ENCODE measurements around the gene CMTM7.

The CMTM7 gene, protein sequence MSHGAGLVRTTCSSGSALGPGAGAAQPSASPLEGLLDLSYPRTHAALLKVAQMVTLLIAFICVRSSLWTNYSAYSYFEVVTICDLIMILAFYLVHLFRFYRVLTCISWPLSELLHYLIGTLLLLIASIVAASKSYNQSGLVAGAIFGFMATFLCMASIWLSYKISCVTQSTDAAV

DNA sequence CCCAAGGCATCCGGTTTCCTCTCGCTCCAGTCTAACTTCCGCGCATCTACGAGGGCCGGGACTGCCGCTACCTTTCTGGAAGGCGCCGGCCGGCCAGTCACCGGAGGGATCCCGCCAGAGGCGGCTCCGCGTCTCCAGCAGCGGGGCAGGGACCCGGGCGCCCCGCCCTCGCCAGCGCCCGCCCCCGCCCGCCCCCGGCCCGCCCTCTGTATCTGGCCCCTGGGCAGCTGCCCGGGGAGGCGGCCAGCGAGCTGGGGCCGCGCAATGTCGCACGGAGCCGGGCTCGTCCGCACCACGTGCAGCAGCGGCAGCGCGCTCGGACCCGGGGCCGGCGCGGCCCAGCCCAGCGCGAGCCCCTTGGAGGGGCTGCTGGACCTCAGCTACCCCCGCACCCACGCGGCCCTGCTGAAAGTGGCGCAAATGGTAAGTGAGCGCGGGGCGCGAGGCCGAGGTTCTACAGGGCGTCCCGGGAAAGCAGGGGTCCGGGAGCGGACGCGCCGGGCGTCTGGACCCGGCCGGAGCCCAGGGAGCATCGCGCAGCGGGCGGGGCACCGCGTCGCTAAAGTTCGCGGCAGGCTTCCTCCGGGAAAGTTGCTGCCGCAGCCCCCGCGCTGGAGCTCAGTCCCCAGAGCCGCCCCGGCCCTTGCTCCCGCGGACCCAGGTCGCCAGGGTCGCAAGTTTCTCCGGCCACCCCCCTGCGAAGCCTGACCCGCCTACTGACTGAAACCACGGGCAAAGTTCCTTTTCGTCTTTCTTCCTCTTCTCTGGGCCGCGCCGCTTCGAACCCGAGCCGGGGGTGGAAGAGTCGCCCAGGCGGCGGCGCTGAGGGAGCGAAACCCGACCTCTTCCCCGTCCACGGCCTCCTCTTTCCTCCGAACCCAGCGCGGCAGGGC lies at the start of gene CMTM7:
Gene CMTM7 (plus strand): TSS at position 211 of the 893 bp plus-strand sequence. CDS start 54 bp downstream, at position 265.
- no peak for DNase-seq

DNA sequence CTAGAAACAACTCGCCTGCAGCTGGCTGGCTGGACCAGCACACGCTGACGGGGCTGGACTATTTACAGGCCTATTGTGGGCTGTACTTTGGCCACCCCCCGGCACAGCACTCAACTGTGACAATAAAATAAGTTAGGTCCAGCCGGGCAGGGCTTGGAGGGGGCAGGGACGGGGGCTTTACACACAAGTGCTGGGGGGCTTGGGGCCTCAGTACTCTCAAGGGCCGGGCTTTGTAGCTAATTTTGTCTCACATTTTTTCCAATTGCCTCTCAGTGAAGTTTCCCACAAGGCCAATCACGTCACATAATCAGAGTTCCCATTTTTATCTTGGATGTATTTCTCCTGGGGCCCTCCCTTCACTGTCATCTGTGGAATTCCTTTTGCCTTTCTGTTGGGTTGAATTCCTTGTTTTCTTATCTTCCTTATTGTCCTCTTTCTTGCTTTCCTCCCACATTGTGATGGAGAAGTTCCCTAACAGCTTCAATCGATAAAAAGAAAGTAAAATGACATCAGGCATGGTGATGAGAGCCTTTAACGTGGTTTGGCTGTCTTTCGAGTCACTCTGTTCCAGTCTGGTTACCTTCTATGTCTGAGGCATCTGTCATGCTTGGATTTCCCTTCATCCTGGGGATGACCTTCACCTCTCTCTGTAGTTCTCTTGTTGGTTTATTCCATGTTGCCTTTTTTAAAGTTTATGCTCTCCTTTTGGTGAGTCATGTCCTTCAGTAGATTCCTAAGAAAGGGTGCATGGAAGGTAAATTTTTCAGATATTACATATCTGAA lies 44.1 kb upstream of the CMTM7 start:
- no peak for DNase-seq

DNA sequence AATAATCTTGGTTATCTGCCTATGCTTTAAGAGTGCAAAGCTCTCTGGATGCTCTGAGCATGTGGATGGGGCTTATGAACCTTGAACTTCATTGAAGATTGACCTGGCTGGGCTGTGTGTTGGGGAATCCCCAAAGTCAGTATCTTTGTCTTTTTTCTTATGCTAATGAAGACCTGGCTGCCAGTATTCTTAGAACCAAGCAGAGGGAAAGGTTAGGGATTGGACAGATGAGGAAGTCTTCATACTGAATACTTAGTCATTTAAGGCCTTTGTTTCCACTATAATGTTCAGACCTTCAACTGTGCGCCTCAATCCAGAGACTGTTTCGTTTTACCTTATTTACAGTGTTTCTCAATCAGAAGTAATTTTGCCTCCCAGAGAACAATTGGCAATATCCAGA lies 42.5 kb upstream of the CMTM7 start:
- DNase-seq: no peak

DNA sequence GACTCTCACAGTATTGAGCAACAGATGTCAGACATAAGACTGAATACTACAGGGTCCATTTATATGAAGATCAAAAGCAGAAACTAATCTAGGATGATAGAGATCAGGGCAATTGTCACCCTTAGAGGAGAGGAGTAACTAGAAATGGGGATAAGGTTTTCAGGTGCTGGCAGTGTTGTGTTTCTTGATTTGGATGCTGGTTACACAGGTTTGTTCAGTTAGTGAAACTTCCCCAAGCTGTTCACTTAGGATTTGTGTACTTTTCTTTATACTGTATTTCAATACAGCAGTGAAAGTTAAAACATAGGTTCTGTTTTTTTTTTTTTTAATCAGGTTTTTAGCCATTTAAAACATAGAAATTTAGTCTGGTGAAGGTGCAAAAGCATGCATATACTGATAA lies 39.1 kb upstream of the CMTM7 start:
- DNase-seq: no peak

DNA sequence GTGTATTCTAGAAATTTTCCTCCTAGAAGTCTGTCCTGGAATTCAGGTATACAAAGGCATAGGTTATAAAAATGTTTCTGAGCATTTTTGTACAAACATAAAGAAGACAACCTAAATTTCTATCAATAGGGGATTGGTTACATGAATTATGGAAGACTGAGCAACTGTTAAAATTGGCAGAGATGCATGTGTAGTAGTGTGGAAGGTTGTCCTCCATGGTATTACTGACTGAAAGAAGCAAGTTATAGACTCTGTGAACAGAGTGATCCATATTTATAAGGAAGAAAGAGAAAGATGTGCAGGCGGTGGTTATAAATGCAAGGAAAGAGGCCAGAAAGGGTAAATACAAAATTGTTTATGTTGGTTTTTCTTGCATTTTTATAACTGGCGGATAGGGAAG lies 38.3 kb upstream of the CMTM7 start:
- no peak for DNase-seq

DNA sequence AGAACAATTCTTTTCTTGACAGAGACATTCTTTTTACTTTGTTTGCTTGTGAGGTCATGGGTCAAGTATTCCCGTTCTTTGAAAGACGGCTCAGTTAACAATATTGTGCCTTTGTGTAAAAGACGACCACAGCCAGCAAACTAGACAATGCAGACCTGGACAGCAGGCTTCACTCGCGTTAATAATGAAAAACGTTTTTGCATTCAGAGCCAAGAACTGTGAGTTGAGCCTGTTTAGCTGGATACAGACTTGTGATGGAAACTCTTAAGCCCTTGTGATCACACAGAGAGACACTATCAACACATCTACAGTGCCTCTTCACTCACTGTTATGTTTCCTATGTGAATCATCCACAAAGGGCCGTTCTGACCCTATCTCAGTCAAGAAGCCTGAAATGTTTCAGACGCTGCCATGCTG lies 37.3 kb upstream of the CMTM7 start:
- DNase-seq: no peak

DNA sequence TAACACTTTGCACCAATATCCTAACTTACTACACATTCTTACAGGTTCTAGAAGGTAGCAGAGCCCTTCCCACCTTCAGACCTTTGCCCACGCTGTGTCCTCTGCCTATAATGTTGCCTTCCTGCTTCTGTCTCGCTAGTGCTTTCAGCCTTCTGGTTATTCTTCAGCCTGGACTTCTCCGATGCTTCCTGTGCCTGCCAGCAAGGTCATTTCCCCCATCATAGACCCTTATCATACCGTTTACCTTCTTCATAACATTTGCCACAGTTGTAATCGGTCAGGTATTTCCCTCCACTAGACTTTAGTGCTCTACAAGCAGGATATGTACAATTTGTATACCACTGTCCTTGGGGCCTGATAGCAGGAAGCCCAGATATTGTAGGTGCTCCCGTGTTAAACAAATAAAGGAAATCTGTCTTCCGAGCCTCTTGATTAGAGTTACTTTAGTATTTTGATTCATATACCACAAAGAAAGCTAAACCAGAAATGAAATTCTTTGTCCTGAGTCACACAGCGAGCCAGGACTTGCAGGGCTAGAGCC lies 35.8 kb upstream of the CMTM7 start:
- DNase-seq: no peak

DNA sequence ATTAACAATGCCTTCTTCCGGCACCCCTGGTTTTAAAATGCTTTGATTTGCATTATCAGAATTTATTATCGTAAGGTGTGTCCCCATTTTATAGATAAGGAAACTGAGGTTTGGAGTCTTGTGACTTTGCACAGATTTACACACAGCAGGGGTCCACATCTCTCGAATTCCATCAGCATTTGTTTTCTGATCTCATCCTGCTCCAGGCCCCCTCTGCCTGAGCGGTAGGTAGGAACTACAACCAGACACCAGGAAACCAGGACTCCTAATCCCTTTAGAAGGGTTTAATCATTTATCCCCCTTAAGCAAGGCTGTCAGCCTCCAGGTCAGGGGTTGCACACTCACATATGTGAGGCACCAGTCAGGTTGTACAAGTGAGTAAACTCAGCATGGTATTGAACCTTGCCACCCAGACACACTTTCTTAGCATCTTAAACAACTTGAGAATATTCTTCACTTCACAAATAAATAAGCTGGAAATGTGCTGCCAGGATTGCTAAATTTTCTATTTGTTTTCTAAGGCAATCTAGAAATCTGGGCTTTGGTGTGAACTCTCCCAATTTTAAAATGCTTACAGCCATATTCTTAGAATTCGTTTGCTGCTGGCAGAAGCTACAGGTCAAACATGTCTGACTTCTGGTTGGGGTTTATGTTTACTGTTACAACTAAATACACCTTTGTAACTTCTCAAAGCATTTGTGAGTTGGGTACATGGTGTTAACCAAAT lies 31.7 kb upstream of the CMTM7 start:
- no peak for DNase-seq

DNA sequence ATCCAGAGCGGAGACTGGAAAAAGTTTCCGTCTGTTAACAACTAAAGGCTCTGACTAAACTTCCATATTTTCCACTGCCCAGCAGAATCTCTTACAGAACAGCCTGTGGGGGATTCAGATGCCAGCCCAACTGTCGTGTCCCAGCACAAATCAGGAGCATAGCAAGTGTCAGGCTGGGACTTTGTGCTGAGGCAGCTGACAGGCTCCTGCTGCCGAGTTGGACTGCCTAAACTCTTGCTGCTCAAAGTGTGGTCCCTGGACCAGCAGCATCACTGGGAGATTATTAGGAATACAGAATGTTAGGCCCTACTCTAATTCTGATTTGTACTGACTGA lies 31.2 kb upstream of the CMTM7 start:
- no peak for DNase-seq

DNA sequence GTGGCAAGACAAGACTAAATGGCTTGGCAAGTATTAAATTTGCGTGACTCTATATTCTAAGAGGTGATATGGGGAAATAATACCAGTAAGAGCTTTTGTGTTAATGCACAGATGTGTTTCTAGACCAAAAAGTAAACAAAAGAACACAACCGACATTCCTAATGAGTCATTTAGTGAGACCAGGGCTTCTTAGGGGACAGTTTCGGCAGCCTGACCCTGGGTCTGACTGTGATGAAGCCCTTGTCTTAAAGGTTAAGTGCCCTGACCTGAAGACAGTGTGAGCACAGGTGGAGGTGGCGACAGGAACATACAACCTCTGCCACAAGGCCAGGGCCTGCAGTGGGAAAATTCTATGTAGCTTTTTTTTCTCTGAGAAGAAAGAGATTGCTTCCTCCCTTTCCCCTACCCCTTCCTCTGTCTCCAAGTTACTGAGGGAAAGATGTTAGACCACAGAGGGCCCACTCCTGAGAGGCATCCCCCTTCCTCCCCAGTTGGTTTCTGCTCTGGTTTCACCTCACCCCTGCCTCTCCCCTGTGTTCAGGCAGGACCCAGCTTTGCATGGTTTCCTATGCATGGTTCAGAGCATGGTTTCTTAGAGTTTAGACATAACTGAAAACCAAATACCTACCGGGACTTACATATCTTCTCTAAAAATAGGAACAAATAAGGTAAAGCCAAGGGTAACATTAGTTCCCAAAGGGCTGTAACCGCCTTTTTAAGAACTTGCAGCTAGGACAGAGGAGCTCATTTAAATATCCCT lies 24.8 kb upstream of the CMTM7 start:
- no peak for DNase-seq

DNA sequence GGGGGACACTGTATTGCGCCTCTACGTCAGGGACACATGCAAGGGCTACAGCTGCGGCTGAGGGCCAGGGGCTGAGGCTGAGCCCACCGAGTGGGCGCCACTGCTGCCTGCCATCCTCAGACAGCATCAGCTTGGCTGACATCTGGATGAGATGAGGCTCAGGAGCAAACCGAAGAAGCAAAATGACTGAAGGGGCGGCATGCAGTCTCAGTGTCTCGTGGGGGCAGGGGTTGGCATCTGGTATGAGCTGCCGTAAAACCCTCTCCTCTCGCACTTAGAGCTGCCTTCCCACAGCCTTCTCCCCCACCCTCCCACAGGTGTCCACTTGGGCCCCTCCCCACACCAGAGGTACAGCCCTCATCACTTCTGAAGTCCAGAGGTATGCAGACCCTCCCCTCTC lies 24.2 kb upstream of the CMTM7 start:
- DNase-seq: no peak

DNA sequence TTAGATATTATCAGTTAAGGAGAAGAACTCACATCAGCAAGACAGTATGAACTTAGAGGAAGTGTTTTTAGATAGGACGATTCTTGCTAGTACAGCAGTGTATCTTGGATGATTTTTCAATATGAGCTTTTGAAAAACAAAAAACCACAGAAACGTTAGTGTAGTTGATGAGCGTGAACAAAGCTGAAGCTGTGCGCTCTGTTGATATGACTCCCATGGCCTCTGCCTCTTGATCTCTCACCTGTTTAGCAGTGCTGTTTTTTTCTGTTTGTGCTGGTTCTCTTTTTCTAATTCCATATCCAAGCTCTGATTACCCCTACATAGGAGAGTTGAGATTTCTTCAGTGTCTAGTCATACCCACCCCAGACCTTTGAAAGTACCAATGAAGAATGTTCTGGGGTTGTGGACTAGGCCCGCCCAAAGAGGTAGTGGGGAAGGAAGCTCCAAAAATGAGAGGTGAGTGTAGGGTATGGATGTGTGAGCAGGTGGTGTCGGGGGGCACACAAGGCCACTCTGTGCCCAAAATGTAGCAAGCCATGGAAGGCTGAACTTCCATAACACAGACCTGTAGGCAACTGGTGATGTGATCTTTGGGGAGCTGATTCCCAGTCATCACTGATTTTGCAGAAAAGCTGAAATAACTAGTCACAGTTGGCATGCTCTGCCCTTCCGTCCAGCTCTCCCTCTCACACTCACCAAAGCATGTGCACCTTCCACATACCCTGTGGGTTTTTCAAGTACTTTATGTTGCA lies 20.0 kb upstream of the CMTM7 start:
- DNase-seq: no peak

DNA sequence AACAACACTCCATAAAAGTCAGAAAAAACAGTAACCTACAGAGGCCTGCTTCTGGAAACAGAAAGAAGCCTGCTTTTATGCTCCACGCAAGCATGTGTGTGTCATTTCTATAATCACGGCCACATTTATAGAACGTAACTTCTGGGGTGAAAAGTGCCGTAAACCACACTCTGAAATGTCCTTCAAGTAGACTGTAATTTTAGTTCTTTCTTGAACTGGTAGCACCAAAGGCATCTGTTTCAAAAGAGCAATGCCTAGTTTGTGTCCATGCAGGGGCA lies 19.5 kb upstream of the CMTM7 start:
- DNase-seq: no peak

DNA sequence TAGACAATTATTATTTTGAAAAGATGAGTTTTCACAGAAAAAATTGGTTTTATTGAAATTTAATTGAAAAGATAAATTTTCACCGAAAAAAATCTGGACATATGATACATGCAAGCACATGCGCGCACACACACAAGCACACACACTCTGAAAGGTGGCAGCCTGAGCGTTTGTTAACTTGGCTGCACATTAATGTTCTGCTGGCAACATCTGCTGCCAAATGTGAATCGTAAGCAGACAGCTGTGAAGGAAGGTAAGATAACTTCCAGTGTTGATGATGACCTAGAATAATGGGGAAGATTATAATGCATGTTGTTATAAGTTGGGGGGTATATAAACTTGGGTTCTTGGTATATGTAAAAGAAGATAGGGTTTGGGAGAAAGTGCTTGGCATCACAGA lies 18.4 kb upstream of the CMTM7 start:
- peak; percentile 53 for DNase-seq

DNA sequence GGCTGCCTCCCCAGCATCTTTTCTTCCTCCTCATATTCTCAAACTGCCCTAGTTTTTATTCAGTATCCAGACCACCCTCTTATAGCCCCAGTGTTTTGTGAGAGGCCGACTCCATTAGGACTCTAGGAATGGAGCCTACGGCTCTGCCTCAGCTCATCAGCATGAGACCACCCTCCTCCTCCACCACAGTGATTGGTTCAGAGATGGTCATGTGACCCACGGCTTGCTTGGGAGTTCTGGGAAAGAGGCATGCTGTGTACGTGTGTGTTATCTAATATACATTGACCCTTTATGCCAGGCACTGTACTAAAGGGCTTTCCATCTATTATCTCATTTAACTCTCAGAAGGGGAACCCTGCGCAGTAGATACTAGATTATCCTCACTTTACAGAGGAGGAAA lies 17.8 kb upstream of the CMTM7 start:
- DNase-seq: no peak

DNA sequence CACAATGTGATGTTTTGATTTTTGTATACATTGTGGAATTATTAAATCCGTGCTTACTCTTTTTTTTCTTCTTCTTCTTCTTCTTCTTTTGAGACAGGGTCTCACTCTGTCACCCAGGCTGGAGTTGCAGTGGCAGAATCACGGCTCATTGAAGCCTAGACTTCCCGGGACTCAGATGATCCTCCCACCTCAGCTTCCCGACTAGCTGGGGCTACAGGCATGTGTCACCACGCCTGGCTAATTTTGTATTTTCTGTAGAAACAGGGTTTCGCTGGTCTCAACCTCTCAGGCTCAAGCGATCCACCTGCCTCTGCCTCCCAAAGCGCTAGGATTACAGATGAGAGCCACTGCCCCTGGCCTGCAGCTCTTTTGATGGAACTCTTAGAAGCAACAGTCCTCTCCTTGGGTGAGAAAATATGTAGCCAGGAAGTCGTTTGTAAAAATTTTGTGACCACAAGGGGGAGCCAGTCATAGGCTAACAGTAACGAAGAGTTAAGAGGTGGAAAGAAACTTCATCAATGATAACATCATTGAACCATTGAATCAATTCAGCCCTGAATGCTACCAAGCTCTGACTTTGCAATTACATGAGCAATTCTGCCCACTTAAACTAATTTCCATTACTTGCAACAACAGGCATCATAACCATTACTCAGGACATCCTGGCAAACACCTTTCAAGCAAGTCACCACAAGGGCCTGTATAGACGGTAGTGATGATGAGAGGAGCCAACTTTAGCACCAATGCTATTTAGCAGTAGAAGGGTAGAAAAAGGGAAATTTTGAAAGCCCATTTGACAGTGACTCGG lies 16.7 kb upstream of the CMTM7 start:
- DNase-seq: no peak

DNA sequence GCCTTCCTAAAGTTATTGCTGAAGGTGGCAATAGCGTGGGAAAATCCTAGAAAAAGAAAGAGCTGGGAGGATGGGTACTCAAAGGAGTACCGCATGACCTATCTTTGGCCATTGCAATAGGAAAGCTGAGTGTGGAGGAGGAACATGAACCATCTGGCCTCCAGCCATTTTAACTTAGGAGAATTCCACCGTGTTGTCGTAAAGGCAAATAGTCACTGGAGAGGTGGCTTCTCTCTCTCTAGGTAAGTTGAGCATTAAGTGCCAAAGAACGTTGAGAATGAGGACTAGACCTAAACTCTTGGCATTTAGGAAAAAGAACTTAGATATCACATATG lies 16.1 kb upstream of the CMTM7 start:
- no peak for DNase-seq

DNA sequence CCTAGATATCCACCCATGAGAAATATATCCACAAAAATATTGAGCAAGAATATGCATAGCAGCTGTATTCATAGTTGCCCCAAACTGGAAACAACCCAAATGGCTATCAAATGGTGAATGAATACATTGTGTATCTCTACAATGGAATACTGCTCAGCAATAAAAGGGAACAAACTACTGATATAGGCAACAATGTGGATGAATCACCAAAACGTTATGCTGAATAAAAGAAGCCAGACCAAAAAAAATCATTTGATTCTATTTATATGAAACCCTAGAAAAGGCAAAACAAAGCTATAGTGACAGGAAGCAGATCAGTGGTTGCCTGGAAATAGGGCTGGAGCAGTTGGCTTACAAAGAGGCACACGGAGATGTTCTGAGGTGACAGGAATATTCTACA lies 15.5 kb upstream of the CMTM7 start:
- no peak for DNase-seq

DNA sequence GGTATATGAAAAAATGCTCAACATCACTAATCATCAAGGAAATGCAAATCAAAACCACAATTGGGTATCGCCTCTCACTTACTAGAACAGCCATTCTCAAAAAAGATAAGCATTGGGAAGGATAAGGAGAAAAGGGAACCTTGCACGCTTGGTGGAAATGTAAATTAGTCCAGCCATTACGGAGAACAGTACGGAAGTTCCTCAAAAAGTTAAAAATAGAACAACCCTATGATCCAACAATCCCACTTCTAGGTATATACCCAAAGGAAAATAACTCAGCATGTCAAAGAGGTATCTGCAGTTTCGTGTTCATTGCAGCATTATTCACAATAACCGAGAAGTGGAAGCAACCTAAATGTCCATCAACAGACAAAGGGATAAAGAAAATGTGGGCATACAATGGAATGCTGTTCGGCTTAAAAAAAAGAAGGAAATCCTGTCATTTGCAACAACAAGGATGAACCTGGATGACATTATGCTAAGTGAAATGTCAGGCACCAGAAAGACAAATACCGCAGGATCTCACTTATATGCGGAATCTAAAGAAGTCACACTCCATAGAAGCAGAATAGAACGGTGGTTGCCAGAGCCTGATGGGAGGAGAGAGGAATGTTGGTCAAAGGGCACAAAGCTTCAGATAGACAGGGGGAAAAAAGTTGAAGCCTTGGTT lies 11.7 kb upstream of the CMTM7 start:
- DNase-seq: no peak

DNA sequence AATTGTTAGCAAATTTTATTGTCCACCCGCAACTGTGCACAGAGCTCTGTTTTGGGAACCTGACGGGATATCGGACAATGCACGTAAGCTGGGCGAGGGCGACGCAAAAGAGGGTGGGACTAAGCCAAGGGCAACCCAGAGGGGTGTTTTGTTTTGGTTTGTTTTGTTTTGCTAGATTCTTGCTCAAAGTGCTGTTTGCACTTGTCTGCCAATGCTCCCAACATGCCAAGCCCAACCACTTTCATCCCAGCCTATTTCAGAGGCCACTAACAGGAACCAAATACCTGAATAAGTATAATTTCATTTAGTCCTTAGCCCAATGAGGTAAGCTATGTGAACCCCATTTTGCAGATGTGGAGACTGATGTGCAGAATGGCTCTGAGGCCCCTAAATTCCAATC lies 9.7 kb upstream of the CMTM7 start:
- DNase-seq: no peak
